IMR-90 (cell line): Measurements from ENCODE around the gene AHCTF1.

Experiments
- BHLHE40 ChIP-seq: fragments of 150-350 bp; IDR thresholded peaks from 2 replicates; pipeline ENCODE4 v1.6.1; 2016; ENCODE audit warnings: mild to moderate bottlenecking, low read depth, low read length
- CTCF ChIP-seq: conservative IDR thresholded peaks from 2 replicates; pipeline ENCODE4 v1.5.1; 2012; ENCODE audit warnings: mild to moderate bottlenecking, low read depth, low read length, improper control_type of control experiment
- ELK1 ChIP-seq: fragments of 150-350 bp; IDR thresholded peaks from 2 replicates; pipeline ENCODE4 v1.6.1; 2016; ENCODE audit warnings: low read depth, mild to moderate bottlenecking, low read length, moderate library complexity, borderline replicate concordance
- FOS ChIP-seq: fragments of 150-350 bp; IDR thresholded peaks from 2 replicates; pipeline ENCODE4 v1.6.1; 2016; ENCODE audit warnings: low read depth, low read length
- NFE2L2 ChIP-seq: fragments of 150-350 bp; IDR thresholded peaks from 2 replicates; pipeline ENCODE4 v1.6.1; 2016; ENCODE audit warnings: low read depth, mild to moderate bottlenecking, low read length
- POLR2A ChIP-seq: IDR thresholded peaks from 2 replicates; pipeline ENCODE4 v1.6.1; 2012; ENCODE audit warnings: mild to moderate bottlenecking, low read depth, low read length
- RCOR1 ChIP-seq: IDR thresholded peaks from 2 replicates; pipeline ENCODE4 v1.6.1; 2012; ENCODE audit warnings: mild to moderate bottlenecking, low read length, improper control_type of control experiment; ENCODE audit not compliant: insufficient replicate concordance
- RFX5 ChIP-seq: IDR thresholded peaks from 2 replicates; pipeline ENCODE4 v1.8.0; 2012; ENCODE audit warnings: low read depth, mild to moderate bottlenecking, low read length, moderate library complexity
- SMC3 ChIP-seq: fragments of 150-350 bp; IDR thresholded peaks from 2 replicates; pipeline ENCODE4 v1.6.1; 2016; ENCODE audit warnings: low read depth, mild to moderate bottlenecking, antibody characterized with exemption, low read length, moderate library complexity
- USF2 ChIP-seq: fragments of 150-350 bp; IDR thresholded peaks from 2 replicates; pipeline ENCODE4 v1.6.1; 2017; ENCODE audit warnings: mild to moderate bottlenecking, antibody characterized with exemption, low read length, low read depth

- TF ChIP-seq RCOR1 (no peak), CTCF (no peak), SMC3 (no peak), POLR2A (no peak), BHLHE40 (no peak), USF2 (no peak), RFX5 (no peak), NFE2L2 (no peak), FOS (no peak), ELK1 (no peak)
Measured at GRCh38 chr1:246815693-246816270, 116.0 kb downstream of the AHCTF1 start.
